ENCODE data around the gene CELA3B.
"Not testable (repeated sequence)": the region's sequence is repeated elsewhere in the genome, so short reads cannot be mapped to it uniquely, and the experiment has no call there.

DNA sequence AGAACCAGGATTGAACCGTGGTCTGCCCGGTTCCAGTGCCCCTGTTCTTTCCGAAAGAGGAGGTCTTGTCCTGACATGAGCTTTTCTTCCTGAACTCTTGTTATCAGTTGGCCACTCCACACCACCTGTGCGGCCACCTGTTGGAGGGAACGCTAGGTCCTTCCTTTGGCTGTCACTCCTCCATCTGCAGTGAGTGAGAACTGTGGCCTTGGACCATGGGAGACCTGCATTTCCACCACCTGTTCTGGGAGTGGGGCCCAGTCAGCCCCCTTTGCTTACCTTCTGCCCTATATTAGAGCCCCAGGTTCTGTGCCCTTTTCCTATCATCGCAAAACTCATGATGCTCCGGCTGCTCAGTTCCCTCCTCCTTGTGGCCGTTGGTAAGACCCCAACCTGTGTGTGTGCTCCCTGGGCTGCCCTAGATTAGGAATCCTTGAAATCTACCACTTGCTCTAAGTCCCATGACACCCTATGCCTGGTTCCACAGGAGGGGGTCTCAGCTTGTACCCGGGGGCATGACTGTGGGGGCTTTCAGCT is at the start of gene CELA3B:
- not testable (repeated sequence) for TF ChIP-seq POLR2A (IDR thresholded peaks at IDR 0.05)
- TF ChIP-seq, protein P1, sequence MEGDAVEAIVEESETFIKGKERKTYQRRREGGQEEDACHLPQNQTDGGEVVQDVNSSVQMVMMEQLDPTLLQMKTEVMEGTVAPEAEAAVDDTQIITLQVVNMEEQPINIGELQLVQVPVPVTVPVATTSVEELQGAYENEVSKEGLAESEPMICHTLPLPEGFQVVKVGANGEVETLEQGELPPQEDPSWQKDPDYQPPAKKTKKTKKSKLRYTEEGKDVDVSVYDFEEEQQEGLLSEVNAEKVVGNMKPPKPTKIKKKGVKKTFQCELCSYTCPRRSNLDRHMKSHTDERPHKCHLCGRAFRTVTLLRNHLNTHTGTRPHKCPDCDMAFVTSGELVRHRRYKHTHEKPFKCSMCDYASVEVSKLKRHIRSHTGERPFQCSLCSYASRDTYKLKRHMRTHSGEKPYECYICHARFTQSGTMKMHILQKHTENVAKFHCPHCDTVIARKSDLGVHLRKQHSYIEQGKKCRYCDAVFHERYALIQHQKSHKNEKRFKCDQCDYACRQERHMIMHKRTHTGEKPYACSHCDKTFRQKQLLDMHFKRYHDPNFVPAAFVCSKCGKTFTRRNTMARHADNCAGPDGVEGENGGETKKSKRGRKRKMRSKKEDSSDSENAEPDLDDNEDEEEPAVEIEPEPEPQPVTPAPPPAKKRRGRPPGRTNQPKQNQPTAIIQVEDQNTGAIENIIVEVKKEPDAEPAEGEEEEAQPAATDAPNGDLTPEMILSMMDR (IDR thresholded peaks at IDR 0.05 in 4 of 5, conservative IDR thresholded peaks at IDR 0.05 in 1 of 5) = not testable (repeated sequence)

Measured in gastrocnemius medialis (tissue), 4 donors.